Progenitor cell of endocrine pancreas (in vitro differentiated cells): ENCODE measurements around the gene SUFU. TPM values are rescaled to one million over a fixed set of nuclear protein-coding genes. Genes with fewer than 3 reads are reported as not detected.

Experiments used
- DNase-seq: peaks from one replicate; pipeline ENCODE4 v3.0.0; 2021; ENCODE audit warnings: low spot score; ENCODE audit not compliant: unreplicated experiment
- H3K27ac Mint-ChIP-seq: 2 replicates; pipeline ENCODE4 v1.8.0; 2021; ENCODE audit warnings: mild to moderate bottlenecking, moderate library complexity, mixed read lengths
- H3K27me3 Mint-ChIP-seq: 2 replicates; pipeline ENCODE4 v1.8.0; 2021; ENCODE audit warnings: mixed read lengths
- H3K36me3 Mint-ChIP-seq: 2 replicates; pipeline ENCODE4 v1.8.0; 2022; ENCODE audit warnings: mixed read lengths; ENCODE audit not compliant: insufficient read depth
- H3K4me1 Mint-ChIP-seq: 2 replicates; pipeline ENCODE4 v1.8.0; 2021; ENCODE audit warnings: low read depth, mixed read lengths
- H3K4me3 Mint-ChIP-seq: 2 replicates; pipeline ENCODE4 v1.8.0; 2021; ENCODE audit warnings: low read depth, mild to moderate bottlenecking, moderate library complexity, mixed read lengths
- H3K9me3 Mint-ChIP-seq: 2 replicates; pipeline ENCODE4 v1.8.0; 2021; ENCODE audit warnings: low read depth, mixed read lengths
- CTCF ChIP-seq: fragments of 200-600 bp; sonication (generic); IDR thresholded peaks from one replicate; pipeline ENCODE4 v1.5.0; 2021; ENCODE audit warnings: antibody characterized with exemption, mild to moderate bottlenecking; ENCODE audit not compliant: unreplicated experiment
- total RNA-seq: library from RNA; stranded (reverse); gene quantifications from 2 replicates; pipeline ENCODE4 v1.2.1, GENCODE V29; 2021

SUFU gene
- total RNA-seq, 1 donor from 2014 or later = 25.8 TPM

DNA sequence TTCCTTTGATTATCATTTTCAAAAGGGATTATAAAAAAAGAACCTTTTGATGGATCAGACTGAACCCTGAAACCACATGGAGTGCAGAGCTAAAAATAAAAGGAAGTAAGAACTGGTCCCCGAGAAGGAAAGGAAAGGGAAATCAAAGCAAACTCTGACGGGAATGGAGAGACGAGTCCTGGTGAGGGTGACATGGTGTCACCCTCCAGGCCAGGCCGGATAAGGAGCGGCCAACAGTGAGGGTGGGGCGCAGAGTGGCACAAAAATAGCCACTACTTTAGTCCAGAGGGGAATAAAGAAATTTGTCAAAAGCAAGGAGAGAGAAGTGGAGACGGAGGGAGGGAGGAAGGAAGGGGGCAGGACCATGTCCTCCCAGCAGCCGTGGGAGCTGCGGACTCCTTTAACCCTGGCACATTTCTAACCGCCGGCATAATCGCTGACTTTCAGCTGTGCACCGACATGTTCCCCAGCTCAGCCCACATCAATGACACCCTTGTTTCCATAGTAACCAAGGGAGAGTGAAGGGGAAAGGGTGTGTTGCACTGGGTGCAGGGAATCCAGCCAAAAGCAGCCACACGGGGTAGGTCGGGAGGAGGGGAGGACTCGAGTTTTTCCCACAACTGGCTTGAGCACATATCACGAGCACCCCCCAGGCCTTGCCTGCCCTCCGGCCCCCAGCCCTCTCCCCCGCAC, 170.2 kb downstream of the SUFU start:
- TF ChIP-seq CTCF = no peak
- Mint-ChIP-seq H3K9me3 (no peaks in the 10 kb centered on the region), H3K27me3 (no peaks in the 10 kb centered on the region), H3K27ac (peak overlapping the region; percentile 4), H3K4me1 (peaks cover 45% of the 10 kb centered on the region), H3K4me3 (peak overlapping the region; percentile 27), H3K36me3 (no peaks in the 10 kb centered on the region)
- DNase-seq = no peak

DNA sequence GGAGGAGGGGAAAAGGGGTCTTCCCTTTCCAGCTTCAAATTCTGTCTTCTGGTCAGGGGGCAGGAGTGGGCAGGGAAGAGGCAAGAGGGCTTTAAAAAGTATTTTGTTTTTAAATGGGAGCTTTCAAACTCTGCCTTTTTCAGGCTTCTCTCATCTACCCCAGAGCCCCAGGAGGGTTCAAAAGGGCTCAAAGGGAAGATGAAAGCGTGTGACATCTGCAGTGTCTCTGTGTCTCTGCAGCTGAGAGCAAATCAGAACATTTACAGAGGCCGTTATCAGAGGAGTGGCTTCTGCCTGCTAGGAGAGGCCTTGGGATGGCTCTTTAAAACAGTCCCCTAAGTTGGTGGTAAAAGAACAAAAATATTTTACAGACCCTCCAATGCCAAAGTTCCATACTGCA, 170.8 kb downstream of the SUFU start:
- Mint-ChIP-seq H3K4me1 (peaks cover 48% of the 10 kb centered on the region), H3K9me3 (no peaks in the 10 kb centered on the region), H3K36me3 (no peaks in the 10 kb centered on the region), H3K4me3 (no peak overlapping the region), H3K27me3 (no peaks in the 10 kb centered on the region), H3K27ac (peak overlapping the region; percentile 80)
- TF ChIP-seq CTCF = no peak
- DNase-seq = no peak

GRCh38 chr10:102675011-102675665, 171.4 kb downstream of the SUFU start:
- no peak overlapping the region for H3K4me3 Mint-ChIP-seq
- H3K27ac Mint-ChIP-seq = peak overlapping the region; percentile 80
- H3K27me3 Mint-ChIP-seq = no peaks in the 10 kb centered on the region
- no peak for TF ChIP-seq CTCF
- no peaks in the 10 kb centered on the region for H3K36me3 Mint-ChIP-seq
- H3K9me3 Mint-ChIP-seq = no peaks in the 10 kb centered on the region
- no peak for DNase-seq
- H3K4me1 Mint-ChIP-seq = peaks cover 48% of the 10 kb centered on the region

GRCh38 chr10:102675666-102676533, 172.1 kb downstream of the SUFU start:
- no peak for TF ChIP-seq CTCF
- DNase-seq = no peak
- peak overlapping the region; percentile 80 for H3K27ac Mint-ChIP-seq
- no peak overlapping the region for H3K4me3 Mint-ChIP-seq
- H3K9me3 Mint-ChIP-seq = no peaks in the 10 kb centered on the region
- H3K36me3 Mint-ChIP-seq = no peaks in the 10 kb centered on the region
- peaks cover 45% of the 10 kb centered on the region for H3K4me1 Mint-ChIP-seq
- no peaks in the 10 kb centered on the region for H3K27me3 Mint-ChIP-seq

DNA sequence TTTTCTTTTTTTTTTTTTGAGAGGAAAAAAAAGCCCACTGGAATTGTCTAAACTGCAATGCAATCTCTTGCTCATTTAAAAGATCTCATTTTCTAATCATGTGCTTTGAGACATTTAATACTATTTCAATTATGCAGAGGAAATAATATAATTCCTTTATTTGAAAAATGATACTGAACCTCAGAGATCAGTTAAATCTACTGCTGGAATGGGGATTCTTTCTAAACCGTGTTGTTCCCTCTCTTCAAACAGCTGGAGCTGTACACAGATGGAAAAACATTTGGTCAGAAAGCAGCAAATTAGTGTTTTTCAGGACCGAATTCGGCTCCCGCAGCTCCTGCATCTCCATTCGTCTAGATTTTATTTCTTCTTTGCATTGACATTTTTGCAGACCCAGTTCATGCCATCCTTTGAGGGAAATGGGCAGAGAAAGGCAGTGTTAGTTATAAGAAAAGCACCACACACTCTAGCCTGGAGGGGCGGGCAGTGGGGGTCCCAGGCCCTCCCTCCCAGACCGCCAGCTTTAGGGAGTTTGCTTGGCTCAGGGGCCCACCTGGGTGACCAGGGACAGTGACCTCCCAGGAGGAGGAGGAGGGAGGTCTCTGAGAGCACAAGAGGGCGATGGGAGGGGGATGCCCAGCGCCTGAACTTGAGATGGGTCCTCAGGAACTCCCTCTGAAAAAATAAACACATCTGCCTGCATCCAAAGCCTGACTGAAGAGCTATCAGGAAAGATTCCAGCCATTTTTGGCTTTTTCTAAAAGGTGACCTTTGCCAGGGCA, 173.0 kb downstream of the SUFU start:
- no peak for DNase-seq
- Mint-ChIP-seq H3K27ac (no peak overlapping the region), H3K27me3 (no peaks in the 10 kb centered on the region), H3K4me3 (no peak overlapping the region), H3K36me3 (peaks cover 4% of the 10 kb centered on the region), H3K4me1 (peaks cover 45% of the 10 kb centered on the region), H3K9me3 (no peaks in the 10 kb centered on the region)
- no peak for TF ChIP-seq CTCF
